HG03103 (cell line): ENCODE results near the gene PFKFB4.
"Not testable (repeated sequence)": the region's sequence is repeated elsewhere in the genome, so short reads cannot be mapped to it uniquely, and the experiment has no call there.

ENCODE experiments used
- ATAC-seq: cut with Tn5 transposase; IDR thresholded peaks from one replicate; pipeline ENCODE4 v1.9.1; 2021; ENCODE audit warnings: low read depth; ENCODE audit not compliant: unreplicated experiment

The PFKFB4 gene

DNA sequence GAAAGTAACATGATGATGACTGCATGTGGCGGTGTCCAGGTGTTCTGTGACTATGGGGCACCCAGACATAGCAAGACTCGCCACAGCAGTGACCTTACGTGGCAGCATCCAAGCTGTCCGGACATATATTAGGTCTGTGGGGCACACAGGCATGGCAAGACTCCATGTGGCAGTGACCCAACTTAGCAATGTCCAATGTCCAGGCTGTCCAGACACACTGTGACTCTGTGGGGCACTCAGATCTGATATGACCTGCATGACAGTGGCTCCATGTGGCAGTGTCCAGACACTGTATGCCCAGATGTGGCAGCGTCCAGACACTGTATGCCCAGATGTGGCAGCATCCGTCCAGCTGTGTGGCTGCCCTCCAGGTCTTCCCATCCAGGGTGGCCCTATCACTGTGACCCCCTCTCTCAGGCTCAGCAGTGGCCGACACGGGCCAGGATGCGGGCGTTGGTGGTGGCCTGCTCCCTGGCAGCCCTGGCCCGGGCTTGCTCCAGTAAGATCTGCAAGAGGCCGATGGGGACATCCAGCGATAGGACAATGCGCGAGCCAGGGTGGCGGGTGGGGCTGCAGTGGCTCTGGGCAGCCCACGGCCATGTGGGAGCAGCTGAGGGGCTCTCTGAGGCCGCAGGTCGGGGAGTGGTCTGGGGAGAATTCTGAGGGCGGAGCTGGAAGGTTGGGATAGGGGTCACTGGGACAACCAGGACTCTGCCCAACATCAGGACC, 5.9 kb upstream of the PFKFB4 start:
- no peak for ATAC-seq

- no peak for ATAC-seq
Measured at GRCh38 chr3:48561045-48561736, 4.6 kb upstream of the PFKFB4 start.

DNA sequence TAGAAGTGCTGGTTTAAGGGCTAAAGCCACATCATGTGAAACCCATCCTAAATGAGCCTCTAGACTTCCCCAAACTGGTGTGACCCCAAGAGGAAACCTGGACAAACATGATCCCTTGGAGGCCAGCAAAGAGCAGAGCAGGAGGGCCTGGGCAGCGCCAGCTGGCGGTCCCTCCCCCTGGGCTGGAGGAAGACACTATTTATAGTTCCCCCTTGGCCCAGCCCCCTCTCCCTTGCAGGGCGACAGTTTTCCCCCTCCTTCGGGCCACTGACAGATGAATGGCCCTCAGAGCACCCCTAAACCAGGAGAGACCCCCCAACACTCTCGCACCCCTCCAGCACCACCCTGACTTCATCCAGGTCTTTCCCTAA, 4.0 kb upstream of the PFKFB4 start:
- ATAC-seq = no peak

DNA sequence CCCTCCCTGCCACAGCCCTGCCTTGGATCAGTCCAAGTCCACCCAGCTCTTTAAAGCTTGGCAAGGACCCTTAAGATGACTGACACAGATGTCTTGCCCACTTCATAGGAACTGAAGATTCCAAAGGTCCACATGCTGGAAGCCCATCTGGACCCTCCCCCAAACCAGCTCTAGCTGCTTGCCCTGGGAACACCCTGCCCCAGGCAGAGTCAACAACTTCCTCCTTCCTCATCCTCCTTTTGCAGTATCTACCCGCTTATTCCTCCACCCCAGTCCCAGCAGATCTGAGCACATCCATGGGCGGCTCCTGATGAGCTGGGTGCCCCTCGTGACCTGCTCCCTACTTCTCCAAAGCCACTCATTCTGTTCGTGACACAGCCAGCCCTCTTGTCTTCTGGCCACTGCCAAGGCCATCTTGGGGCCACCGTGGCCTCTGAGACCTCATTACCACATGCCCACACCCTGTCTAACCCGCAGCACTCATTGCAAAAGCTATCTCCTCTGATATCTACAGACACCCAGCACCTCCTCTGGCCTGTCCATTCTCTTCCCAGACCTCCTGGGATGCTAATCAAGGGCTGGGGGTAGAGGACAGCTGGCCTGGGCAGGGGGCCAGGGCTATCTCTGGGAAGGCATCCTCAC, 2.0 kb upstream of the PFKFB4 start:
- no peak for ATAC-seq

- no peak for ATAC-seq
Measured at GRCh38 chr3:48555949-48556795, 431 bp downstream of the PFKFB4 start.

GRCh38 chr3:48555231-48555948, 1.2 kb downstream of the PFKFB4 start:
- ATAC-seq = no peak

DNA sequence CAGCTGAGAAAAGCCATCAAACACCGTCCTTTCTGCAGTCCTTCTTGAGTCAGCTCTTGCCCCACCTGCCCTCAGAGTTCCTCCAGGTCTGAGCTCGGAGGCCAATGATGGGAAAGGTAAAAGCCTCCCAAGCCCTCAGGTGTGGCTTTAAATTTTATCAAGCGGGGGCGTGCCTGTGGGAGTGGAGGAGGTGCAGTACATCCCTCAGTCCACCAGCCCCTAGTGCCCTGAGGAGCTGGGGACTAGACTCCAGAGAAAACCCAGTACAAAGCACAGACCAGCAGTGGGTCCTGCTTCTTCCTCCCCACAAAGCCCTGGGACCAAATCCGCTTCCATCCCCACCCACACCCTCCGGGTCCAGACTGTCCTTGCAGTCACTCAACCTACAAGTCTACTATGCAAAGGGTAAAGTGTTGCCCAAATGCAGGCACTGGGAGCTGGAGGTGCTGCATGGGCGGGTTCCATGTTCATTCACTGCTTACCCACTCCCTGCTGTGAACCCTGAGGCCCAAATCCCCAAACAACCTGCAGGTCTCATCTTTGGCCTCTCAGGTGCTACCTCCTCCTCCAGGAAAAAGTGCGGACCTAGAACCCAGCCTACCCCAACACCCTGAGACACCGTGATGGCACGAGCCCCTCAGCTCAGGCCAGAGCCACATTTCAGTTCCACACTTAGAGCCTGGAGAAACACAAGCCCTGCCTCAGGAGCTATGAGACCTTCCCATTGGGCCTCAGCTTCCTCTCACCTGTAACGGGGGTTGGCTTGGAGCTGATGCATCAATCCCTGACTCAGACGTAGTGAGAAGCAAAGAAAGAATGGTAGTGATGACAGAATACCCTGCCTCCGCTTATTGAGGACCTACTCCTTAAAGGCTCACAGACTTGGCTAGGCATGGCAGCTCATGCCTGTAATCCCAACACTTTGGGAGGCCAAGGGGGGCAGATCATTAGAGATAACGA, 2.4 kb downstream of the PFKFB4 start:
- ATAC-seq = no peak

- no peak for ATAC-seq
Measured at GRCh38 chr3:48553361-48553760, 3.2 kb downstream of the PFKFB4 start.

DNA sequence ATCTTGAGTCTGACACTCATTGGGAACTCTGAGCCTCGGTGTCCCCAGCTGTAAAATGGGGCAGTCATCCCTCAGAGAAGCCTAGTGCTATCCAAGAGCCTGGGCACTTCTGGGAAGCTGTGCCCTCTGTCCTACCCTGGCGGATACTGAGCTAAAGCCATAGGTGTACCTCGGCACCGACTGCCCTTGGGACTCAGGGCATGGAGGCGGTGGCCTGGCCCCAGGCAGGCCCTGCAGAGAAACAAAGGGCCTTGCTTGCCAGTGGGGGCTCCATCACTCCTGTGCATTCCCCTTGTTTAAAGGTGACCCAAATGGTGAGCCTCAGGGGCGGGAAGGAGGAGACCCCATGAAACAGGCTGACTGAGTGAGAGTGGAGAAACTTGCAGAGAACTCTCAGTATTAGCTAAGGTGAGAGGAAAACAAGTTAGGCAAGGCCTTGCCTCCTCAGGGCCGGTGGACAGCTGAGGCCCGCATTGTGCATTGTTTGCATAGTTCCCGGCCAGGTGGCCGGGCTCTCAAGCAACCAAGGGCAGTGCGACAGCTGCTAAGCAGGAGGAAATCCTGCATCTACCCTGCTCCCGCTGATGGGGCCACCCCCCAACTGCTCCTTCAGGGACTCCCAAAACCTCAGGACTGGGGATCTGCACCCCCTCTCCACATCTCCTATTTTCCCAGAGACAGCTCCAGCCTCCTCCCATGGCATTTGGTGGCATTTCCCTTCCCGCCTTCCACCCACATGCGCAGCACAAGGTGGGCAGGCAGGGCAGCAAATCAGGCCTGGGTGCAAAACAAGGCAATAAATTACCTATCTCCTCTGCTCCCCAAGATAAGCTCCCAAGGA, 4.3 kb downstream of the PFKFB4 start:
- ATAC-seq = no peak

GRCh38 chr3:48551651-48552050, 5.0 kb downstream of the PFKFB4 start:
- not testable (repeated sequence) for ATAC-seq

DNA sequence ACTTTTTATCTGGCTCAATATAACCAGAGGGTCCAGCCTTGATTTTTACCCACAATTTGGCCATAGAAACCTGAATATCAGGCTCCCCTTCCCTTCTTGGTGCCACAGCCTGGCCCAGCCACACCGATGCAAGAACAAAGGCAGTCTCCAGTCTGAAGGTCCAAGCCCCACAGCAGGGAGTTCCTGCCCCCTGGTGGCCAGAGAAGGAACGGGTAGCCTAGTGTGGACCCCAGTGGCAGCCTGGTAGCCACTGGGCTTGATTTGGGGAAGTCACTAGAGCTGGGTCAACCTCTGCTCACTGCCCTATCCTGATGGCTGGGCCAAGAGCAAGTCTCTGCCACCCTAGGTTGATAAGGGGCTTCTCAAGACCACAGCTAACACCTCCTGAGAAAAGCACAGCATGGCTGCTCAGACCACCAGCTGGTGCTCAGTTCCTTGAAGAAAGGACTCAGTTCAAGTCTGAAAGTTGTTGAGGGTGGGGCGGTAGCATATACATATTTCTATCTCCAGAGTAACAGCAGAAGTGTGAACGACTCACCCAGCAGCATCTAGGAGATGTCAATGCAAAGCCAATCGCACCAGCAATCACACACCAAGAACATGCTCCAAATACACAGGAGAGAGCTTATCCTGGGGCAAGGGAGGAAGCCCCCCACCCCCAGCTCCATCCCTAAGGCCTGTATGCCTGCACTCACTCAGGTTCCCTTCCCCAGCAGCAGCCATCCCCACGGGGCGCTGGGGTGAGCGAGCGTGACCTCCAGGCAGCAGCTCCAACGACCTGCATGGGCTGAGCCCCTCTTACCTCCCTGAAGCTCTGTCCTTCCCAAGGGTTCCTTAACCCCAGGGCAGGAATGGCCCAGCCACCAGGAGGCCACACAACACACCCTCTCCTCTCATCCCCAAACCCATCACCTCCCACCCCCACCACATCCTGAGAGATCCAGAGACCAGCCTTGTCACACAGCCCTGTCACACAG, 7.6 kb downstream of the PFKFB4 start:
- ATAC-seq = peak; percentile 60

DNA sequence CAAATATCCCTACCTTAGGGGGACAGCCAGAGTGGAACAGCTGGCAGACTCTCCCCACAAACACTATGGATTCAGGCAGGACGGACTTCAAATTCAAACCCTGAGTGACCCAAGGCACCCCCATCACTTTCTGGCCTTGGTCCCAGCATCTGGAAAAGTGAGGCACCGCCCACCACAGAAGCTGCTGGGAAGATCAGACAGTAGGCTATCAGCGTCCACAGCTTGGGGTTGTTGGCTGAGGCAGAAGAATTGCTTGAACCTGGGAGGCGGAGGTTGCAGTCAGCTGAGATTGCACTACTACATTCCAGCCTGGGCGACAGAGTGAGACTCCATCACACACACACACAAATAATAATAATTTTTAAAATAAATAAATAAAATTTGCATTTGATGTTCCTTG, 8.5 kb downstream of the PFKFB4 start:
- ATAC-seq = no peak

GRCh38 chr3:48546203-48546829, 10.3 kb downstream of the PFKFB4 start:
- ATAC-seq = no peak

GRCh38 chr3:48544141-48544540, 12.5 kb downstream of the PFKFB4 start:
- ATAC-seq = no peak

GRCh38 chr3:48543271-48543866, 13.2 kb downstream of the PFKFB4 start:
- no peak for ATAC-seq

DNA sequence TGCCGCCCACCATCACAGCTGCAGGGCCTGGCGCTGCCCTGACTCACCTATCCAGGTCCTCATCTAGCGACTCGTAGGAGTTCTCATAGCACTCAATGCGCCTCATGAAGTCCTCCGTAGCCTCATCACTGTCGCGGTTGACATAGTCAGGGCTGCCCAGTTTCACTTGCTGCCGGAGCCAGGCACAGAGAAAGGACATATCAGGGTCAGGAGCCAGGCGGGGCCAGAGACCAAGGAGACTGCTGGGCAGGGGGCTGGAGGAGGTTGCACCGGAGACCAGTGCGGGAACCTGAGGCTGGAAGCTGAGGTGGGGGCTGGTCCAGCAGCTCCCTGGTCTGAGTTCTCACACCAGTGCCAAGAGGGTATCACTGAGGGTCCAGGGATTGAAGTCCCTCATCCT, 18.2 kb downstream of the PFKFB4 start:
- ATAC-seq = no peak
